SK-N-SH treated with all-trans-retinoic acid at 6 μM for 48 hours (cell line): ENCODE measurements around the gene HIRA.

Experiments used
- ATAC-seq: fragments of 200-7000 bp; cut with Tn5 transposase; 3 replicates; pipeline ENCODE4 v1.9.1; 2020; ENCODE audit warnings: mild to moderate bottlenecking, moderate library complexity
- BACH2 ChIP-seq: fragments of 250-450 bp; sonication (Bioruptor Pico); IDR thresholded peaks from 2 replicates; pipeline ENCODE4 v1.9.0; 2021; ENCODE audit warnings: mild to moderate bottlenecking, borderline replicate concordance
- CSDC2 ChIP-seq: fragments of 250-450 bp; sonication (Bioruptor Pico); IDR thresholded peaks from 2 replicates; pipeline ENCODE4 v1.5.0; 2020; ENCODE audit warnings: mild to moderate bottlenecking, moderate library complexity
- ESRRG ChIP-seq: fragments of 250-450 bp; sonication (Bioruptor Pico); IDR thresholded peaks from 2 replicates; pipeline ENCODE4 v1.6.1; 2021; ENCODE audit warnings: mild to moderate bottlenecking
- GLIS3 ChIP-seq: fragments of 250-450 bp; sonication (Bioruptor Pico); IDR thresholded peaks from 2 replicates; pipeline ENCODE4 v1.5.0; 2020; ENCODE audit warnings: mild to moderate bottlenecking, moderate library complexity
- ISL1 ChIP-seq: fragments of 250-450 bp; sonication (Bioruptor Pico); IDR thresholded peaks from 2 replicates; pipeline ENCODE4 v2.1.2; 2022; ENCODE audit warnings: mild to moderate bottlenecking, moderate library complexity
- OSR1 ChIP-seq: fragments of 250-450 bp; sonication (Bioruptor Pico); IDR thresholded peaks from 2 replicates; pipeline ENCODE4 v1.8.0; 2022; ENCODE audit warnings: moderate library complexity, mild to moderate bottlenecking, inconsistent platforms
- PPARA ChIP-seq: fragments of 250-450 bp; sonication (Bioruptor Pico); IDR thresholded peaks from 2 replicates; pipeline ENCODE4 v1.5.0; 2020; ENCODE audit warnings: mild to moderate bottlenecking, borderline replicate concordance
- RARB ChIP-seq: fragments of 250-450 bp; sonication (Bioruptor Pico); IDR thresholded peaks from 2 replicates; pipeline ENCODE4 v1.8.0; 2021; ENCODE audit warnings: mild to moderate bottlenecking, moderate library complexity
- SNAI2 ChIP-seq: fragments of 250-450 bp; sonication (Bioruptor Pico); IDR thresholded peaks from 2 replicates; pipeline ENCODE4 v1.5.0; 2020; ENCODE audit warnings: mild to moderate bottlenecking, moderate library complexity
- TCF4 ChIP-seq: fragments of 250-450 bp; sonication (Bioruptor Pico); IDR thresholded peaks from 2 replicates; pipeline ENCODE4 v1.8.0; 2021; ENCODE audit warnings: mild to moderate bottlenecking, moderate library complexity, borderline replicate concordance
- TOX ChIP-seq: fragments of 250-450 bp; sonication (Bioruptor Pico); IDR thresholded peaks from 2 replicates; pipeline ENCODE4 v1.8.0; 2021; ENCODE audit warnings: mild to moderate bottlenecking, moderate library complexity, borderline replicate concordance
- ZC3H10 ChIP-seq: fragments of 250-450 bp; sonication (Bioruptor Pico); IDR thresholded peaks from 2 replicates; pipeline ENCODE4 v1.5.1; 2021; ENCODE audit warnings: mild to moderate bottlenecking, moderate library complexity
- ZFP30 ChIP-seq: fragments of 450-650 bp; formaldehyde crosslinking; IDR thresholded peaks from 2 replicates; pipeline ENCODE4 v1.5.0; 2022; ENCODE audit warnings: mild to moderate bottlenecking, moderate library complexity
- ZNF70 ChIP-seq: fragments of 450-650 bp; formaldehyde crosslinking; IDR thresholded peaks from 2 replicates; pipeline ENCODE4 v1.5.0; 2020; ENCODE audit warnings: mild to moderate bottlenecking, moderate library complexity
- TF ChIP-seq, protein P1 (sequence below): fragments of 250-450 bp; sonication (Bioruptor Pico); IDR thresholded peaks from 2 replicates; pipeline ENCODE4 v1.8.0; 2020; ENCODE audit warnings: mild to moderate bottlenecking, moderate library complexity, borderline replicate concordance
- TF ChIP-seq, protein P2 (sequence below): fragments of 250-450 bp; sonication (Bioruptor Pico); IDR thresholded peaks from 2 replicates; pipeline ENCODE4 v1.5.0; 2020; ENCODE audit warnings: mild to moderate bottlenecking, moderate library complexity
- TF ChIP-seq, protein P3 (sequence below): fragments of 250-450 bp; sonication (Bioruptor Pico); IDR thresholded peaks from 2 replicates; pipeline ENCODE4 v1.8.0; 2021; ENCODE audit warnings: low read depth, mild to moderate bottlenecking, moderate library complexity, borderline replicate concordance
- TF ChIP-seq, protein P4 (sequence below): fragments of 250-450 bp; sonication (Bioruptor Pico); IDR thresholded peaks from 2 replicates; pipeline ENCODE4 v1.5.1; 2020; ENCODE audit warnings: low read depth, mild to moderate bottlenecking, moderate library complexity

Gene HIRA

DNA sequence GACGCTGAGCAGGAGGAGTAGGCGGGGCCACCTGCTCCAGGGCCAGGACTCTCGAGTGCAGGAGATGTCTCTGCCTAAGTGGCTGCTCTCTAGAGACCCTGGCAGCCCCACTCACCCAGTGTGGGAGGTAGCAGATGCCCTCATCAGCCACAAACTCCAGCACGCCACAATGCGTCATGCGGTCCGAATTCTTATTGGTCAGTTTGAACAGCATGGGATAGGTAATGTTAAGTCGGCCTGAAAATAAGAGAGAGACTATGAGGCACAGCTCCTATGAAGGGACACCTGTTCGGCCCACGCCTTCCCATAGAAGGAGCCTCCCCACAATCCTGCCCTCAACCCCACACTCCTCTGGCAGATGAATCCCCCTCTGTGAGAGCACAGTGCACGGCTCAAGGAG, 40.0 kb upstream of the HIRA start (continued):
- TF ChIP-seq, protein P1, sequence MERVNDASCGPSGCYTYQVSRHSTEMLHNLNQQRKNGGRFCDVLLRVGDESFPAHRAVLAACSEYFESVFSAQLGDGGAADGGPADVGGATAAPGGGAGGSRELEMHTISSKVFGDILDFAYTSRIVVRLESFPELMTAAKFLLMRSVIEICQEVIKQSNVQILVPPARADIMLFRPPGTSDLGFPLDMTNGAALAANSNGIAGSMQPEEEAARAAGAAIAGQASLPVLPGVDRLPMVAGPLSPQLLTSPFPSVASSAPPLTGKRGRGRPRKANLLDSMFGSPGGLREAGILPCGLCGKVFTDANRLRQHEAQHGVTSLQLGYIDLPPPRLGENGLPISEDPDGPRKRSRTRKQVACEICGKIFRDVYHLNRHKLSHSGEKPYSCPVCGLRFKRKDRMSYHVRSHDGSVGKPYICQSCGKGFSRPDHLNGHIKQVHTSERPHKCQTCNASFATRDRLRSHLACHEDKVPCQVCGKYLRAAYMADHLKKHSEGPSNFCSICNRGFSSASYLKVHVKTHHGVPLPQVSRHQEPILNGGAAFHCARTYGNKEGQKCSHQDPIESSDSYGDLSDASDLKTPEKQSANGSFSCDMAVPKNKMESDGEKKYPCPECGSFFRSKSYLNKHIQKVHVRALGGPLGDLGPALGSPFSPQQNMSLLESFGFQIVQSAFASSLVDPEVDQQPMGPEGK (CRISPR knock-in tag) = no peak

DNA sequence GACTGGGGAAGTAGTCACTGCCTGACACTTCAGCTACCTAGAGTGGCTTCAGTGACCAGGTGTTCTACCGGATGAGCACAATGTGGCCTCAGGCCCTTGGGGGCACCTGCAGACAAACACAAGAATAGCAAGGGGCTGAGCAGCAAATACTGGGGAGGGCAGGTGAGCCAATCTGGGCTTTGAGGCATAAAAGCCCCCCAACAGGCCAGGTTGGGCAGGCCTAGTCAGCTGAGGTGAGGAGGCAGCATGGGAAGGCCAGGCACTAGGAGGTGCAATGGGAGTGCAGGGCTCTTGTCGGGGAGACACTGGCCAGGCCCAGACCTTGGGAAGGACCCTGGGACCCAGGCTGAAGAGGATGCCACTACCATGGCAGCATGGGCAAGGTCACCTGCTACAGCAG, 38.5 kb upstream of the HIRA start:
- no peak for TF ChIP-seq GLIS3 (CRISPR knock-in tag)
- TF ChIP-seq TCF4 (CRISPR knock-in tag) = no peak
- TF ChIP-seq, protein P2, sequence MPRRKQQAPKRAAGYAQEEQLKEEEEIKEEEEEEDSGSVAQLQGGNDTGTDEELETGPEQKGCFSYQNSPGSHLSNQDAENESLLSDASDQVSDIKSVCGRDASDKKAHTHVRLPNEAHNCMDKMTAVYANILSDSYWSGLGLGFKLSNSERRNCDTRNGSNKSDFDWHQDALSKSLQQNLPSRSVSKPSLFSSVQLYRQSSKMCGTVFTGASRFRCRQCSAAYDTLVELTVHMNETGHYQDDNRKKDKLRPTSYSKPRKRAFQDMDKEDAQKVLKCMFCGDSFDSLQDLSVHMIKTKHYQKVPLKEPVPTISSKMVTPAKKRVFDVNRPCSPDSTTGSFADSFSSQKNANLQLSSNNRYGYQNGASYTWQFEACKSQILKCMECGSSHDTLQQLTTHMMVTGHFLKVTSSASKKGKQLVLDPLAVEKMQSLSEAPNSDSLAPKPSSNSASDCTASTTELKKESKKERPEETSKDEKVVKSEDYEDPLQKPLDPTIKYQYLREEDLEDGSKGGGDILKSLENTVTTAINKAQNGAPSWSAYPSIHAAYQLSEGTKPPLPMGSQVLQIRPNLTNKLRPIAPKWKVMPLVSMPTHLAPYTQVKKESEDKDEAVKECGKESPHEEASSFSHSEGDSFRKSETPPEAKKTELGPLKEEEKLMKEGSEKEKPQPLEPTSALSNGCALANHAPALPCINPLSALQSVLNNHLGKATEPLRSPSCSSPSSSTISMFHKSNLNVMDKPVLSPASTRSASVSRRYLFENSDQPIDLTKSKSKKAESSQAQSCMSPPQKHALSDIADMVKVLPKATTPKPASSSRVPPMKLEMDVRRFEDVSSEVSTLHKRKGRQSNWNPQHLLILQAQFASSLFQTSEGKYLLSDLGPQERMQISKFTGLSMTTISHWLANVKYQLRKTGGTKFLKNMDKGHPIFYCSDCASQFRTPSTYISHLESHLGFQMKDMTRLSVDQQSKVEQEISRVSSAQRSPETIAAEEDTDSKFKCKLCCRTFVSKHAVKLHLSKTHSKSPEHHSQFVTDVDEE = no peak
- TF ChIP-seq PPARA (CRISPR knock-in tag) = no peak
- TF ChIP-seq, protein P1 (CRISPR knock-in tag) = no peak
- no peak for TF ChIP-seq ZFP30
- no peak for TF ChIP-seq ISL1 (CRISPR knock-in tag)
- TF ChIP-seq SNAI2 = no peak
- no peak for ATAC-seq

DNA sequence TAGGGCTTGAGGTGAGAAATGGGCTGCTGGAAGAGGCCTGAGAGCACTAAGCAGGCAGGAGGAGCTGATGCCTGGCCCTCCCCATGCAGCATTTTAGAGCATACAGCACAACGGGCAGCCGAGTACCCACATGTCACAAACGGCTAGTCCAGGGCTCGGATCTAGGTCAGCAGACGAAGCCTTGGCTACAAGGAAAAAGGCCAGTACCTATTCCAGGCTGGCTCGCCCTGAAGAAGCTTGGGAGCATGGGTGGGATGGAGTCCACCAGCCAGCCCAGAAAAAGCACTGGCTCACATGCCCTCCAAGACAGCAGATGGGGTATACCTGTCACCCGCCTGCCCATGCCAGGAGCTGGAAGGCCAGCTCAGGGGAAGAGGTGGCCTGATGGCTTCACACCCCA, 37.9 kb upstream of the HIRA start:
- TF ChIP-seq TCF4 (CRISPR knock-in tag) (no peak), ZC3H10 (no peak), ISL1 (CRISPR knock-in tag) (no peak), CSDC2 (CRISPR knock-in tag) (no peak), RARB (CRISPR knock-in tag) (no peak), OSR1 (no peak), PPARA (CRISPR knock-in tag) (no peak)
- TF ChIP-seq, protein P2 = no peak
- TF ChIP-seq, protein P1 (CRISPR knock-in tag) = no peak
- ATAC-seq = no peak; the same call in 2 of the 3 replicates

DNA sequence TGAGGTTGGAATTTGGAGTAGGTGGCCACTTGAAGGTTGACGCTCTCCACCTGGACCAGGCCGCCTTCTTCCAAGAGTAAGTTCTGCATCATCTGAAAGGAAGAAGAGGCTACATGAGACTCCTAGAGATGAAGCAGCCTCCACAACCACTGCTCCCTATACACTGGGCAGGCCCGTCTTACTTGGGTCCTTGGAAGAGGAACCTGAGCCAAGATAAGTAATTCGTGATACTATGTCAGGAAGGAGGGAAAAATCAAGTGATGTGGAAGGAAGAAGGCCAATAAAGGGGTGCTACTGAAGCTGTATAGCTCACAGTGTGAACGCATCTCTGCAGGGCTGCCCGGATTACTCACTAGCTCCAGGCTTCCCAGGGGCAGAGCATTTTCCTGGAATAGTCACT, 36.4 kb upstream of the HIRA start:
- no peak for ATAC-seq
- TF ChIP-seq ZFP30 = no peak
- TF ChIP-seq, protein P3, sequence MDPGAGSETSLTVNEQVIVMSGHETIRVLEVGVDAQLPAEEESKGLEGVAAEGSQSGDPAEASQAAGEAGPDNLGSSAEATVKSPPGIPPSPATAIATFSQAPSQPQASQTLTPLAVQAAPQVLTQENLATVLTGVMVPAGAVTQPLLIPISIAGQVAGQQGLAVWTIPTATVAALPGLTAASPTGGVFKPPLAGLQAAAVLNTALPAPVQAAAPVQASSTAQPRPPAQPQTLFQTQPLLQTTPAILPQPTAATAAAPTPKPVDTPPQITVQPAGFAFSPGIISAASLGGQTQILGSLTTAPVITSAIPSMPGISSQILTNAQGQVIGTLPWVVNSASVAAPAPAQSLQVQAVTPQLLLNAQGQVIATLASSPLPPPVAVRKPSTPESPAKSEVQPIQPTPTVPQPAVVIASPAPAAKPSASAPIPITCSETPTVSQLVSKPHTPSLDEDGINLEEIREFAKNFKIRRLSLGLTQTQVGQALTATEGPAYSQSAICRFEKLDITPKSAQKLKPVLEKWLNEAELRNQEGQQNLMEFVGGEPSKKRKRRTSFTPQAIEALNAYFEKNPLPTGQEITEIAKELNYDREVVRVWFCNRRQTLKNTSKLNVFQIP (CRISPR knock-in tag) = no peak
- no peak for TF ChIP-seq ESRRG (CRISPR knock-in tag)
- no peak for TF ChIP-seq BACH2 (CRISPR knock-in tag)
- no peak for TF ChIP-seq TCF4 (CRISPR knock-in tag)
- TF ChIP-seq GLIS3 (CRISPR knock-in tag) = no peak
- no peak for TF ChIP-seq SNAI2
- TF ChIP-seq, protein P4, sequence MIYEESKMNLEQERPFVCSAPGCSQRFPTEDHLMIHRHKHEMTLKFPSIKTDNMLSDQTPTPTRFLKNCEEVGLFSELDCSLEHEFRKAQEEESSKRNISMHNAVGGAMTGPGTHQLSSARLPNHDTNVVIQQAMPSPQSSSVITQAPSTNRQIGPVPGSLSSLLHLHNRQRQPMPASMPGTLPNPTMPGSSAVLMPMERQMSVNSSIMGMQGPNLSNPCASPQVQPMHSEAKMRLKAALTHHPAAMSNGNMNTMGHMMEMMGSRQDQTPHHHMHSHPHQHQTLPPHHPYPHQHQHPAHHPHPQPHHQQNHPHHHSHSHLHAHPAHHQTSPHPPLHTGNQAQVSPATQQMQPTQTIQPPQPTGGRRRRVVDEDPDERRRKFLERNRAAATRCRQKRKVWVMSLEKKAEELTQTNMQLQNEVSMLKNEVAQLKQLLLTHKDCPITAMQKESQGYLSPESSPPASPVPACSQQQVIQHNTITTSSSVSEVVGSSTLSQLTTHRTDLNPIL (CRISPR knock-in tag) = no peak
- TF ChIP-seq ZNF70 = no peak
- TF ChIP-seq ISL1 (CRISPR knock-in tag) = no peak
- no peak for TF ChIP-seq TOX (CRISPR knock-in tag)
